ENCODE data around the gene LSMEM2. TPM values are rescaled to one million over a fixed set of nuclear protein-coding genes. Genes with fewer than 3 reads are reported as not detected.

LSMEM2 gene
- polyA plus RNA-seq, 2 of the 4 experiments (the other 2 are of a cell fraction), result 0.09 TPM; not detected in 1

DNA sequence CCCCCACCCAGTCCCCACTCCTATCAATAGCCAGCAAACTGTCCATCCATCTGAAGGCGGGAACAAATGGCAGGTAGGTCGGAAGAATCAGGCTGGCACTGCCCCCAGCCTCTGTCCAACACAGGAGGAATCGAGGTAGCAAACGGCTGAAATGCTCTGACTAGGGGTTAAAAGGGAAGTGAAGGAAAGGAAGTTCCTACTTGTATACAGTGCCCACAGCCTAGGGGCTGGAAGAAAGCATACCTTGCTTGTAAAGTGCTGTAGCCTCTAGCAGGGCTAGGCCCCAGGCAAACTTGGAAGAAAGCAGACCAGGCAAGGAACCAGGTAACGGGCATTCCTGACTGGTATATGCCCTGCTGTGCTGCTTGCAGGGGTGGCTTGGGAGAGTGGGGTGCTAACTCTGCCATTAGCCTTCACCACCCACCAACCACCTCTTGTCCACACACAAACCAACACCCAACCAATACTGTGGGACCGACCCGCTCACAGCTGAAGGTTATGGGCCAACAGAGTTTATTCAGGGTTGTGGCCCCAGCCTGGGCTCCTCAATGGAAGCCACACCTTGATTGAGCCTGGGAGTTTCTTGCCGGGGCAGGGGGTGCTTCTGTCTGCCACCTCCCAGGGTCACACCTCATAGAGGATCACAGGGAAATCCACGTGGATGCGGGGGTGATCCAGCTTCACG is 46.8 kb downstream of the LSMEM2 start (continued):
- no peak for TF ChIP-seq CBX2 (IDR thresholded peaks at IDR 0.05; ENCODE audit: borderline replicate concordance, low read depth)
- no peak for TF ChIP-seq CEBPB (IDR thresholded peaks at IDR 0.05)
- TF ChIP-seq MYC (IDR thresholded peaks at IDR 0.05; ENCODE audit: borderline replicate concordance, low read length), result no peak
- TF ChIP-seq HDAC2 (IDR thresholded peaks at IDR 0.05), result no peak
- TF ChIP-seq ZC3H11A (IDR thresholded peaks at IDR 0.05), result no peak
- TF ChIP-seq RAD21 (conservative IDR thresholded peaks at IDR 0.05 in 1 of 2, IDR thresholded peaks at IDR 0.05 in 1 of 2), result no peak
- TF ChIP-seq NPAS2 (CRISPR knock-in tag; IDR thresholded peaks at IDR 0.05; ENCODE audit: borderline replicate concordance), result no peak
- TF ChIP-seq RFX5 (IDR thresholded peaks at IDR 0.05), result no peak
- no peak for TF ChIP-seq ZNF302 (CRISPR knock-in tag; IDR thresholded peaks at IDR 0.05)

- WGBS (ENCODE audit: missing lambda C conversion rate), result 95% methylated on average over 8 of the region's 8 CpGs
- ATAC-seq, result no peak
- CTCF ChIA-PET, result interaction anchor here (1.2 kb wide), 1 partner anchor 27 kb away, joined by 3 read pairs; the partner anchor contains the start of genes HYAL3 and NAA80
- no peak overlapping the region for H3K27ac ChIP-seq
- H3K4me1 ChIP-seq, result peaks cover 21% of the 10 kb centered on the region
- no peak overlapping the region for H3K4me3 ChIP-seq
- no peak for TF ChIP-seq E2F6 (IDR thresholded peaks at IDR 0.05; ENCODE audit: borderline replicate concordance, low read depth)
- TF ChIP-seq TP53 (CRISPR knock-in tag; IDR thresholded peaks at IDR 0.05), result no peak
- no peak for TF ChIP-seq SMC3 (IDR thresholded peaks at IDR 0.05)
- TF ChIP-seq, protein P1, sequence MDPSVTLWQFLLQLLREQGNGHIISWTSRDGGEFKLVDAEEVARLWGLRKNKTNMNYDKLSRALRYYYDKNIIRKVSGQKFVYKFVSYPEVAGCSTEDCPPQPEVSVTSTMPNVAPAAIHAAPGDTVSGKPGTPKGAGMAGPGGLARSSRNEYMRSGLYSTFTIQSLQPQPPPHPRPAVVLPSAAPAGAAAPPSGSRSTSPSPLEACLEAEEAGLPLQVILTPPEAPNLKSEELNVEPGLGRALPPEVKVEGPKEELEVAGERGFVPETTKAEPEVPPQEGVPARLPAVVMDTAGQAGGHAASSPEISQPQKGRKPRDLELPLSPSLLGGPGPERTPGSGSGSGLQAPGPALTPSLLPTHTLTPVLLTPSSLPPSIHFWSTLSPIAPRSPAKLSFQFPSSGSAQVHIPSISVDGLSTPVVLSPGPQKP (IDR thresholded peaks at IDR 0.05; ENCODE audit: low read depth, low read length), result no peak
- TF ChIP-seq HES2 (IDR thresholded peaks at IDR 0.05), result no peak
- no peak for TF ChIP-seq MAFK (IDR thresholded peaks at IDR 0.05; ENCODE audit: partially characterized antibody)
- no peak for TF ChIP-seq RARB (CRISPR knock-in tag; IDR thresholded peaks at IDR 0.05)
- TF ChIP-seq RAD21 (conservative IDR thresholded peaks at IDR 0.05 in 1 of 2, IDR thresholded peaks at IDR 0.05 in 1 of 2), result no peak
- no peak for TF ChIP-seq PHF8 (IDR thresholded peaks at IDR 0.05; ENCODE audit: borderline replicate concordance, low read depth)
- no peak for TF ChIP-seq EHMT2 (IDR thresholded peaks at IDR 0.05; ENCODE audit: low read depth)
- no peak for TF ChIP-seq ZSCAN20 (CRISPR knock-in tag; IDR thresholded peaks at IDR 0.05)
- no peak for TF ChIP-seq CEBPB (IDR thresholded peaks at IDR 0.05)
- no peak for TF ChIP-seq RCOR1 (IDR thresholded peaks at IDR 0.05; ENCODE audit: low read depth, low read length)
- TF ChIP-seq, protein P2, sequence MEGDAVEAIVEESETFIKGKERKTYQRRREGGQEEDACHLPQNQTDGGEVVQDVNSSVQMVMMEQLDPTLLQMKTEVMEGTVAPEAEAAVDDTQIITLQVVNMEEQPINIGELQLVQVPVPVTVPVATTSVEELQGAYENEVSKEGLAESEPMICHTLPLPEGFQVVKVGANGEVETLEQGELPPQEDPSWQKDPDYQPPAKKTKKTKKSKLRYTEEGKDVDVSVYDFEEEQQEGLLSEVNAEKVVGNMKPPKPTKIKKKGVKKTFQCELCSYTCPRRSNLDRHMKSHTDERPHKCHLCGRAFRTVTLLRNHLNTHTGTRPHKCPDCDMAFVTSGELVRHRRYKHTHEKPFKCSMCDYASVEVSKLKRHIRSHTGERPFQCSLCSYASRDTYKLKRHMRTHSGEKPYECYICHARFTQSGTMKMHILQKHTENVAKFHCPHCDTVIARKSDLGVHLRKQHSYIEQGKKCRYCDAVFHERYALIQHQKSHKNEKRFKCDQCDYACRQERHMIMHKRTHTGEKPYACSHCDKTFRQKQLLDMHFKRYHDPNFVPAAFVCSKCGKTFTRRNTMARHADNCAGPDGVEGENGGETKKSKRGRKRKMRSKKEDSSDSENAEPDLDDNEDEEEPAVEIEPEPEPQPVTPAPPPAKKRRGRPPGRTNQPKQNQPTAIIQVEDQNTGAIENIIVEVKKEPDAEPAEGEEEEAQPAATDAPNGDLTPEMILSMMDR (IDR thresholded peaks at IDR 0.05), result no peak
- TF ChIP-seq BHLHE40 (IDR thresholded peaks at IDR 0.05; ENCODE audit: low read depth, low read length), result no peak
- no peak for TF ChIP-seq FOXS1 (CRISPR knock-in tag; IDR thresholded peaks at IDR 0.05)
- no peak for TF ChIP-seq POLR2A (IDR thresholded peaks at IDR 0.05; ENCODE audit: low read length)
- no peak overlapping the region for H3K4me2 ChIP-seq
- no peak for DNase-seq (ENCODE audit: low read depth in 1 of 2, low spot score in 1 of 2)
- POLR2A ChIA-PET, result no interaction called here
- no peak for FAIRE-seq
- no peaks in the 10 kb centered on the region for H3K9me3 ChIP-seq
Observed at GRCh38 chr3:50326182-50326541, 47.3 kb downstream of the LSMEM2 start.

All from A549 (cell line).